Activated B cell treated with CpG ODN at 0.5 μM for 24 hours (primary cell): ENCODE measurements around the gene BMP6. TPM values are rescaled to one million over a fixed set of nuclear protein-coding genes. Genes with fewer than 3 reads are reported as not detected.

Experiments used
- ATAC-seq: fragments of 200-7000 bp; cut with Tn5 transposase; one replicate; pipeline ENCODE4 v1.10.0; 2021; ENCODE audit warnings: low read depth, mild to moderate bottlenecking, moderate library complexity
- CTCF ChIA-PET: fragments of 350-600 bp; sonication (Branson Sonifier 250); formaldehyde crosslinking; loops from one replicate; lab custom pipeline; 2021; ENCODE audit warnings: antibody characterized with exemption; lab: Charles Lee
- POLR2A ChIA-PET: fragments of 350-600 bp; sonication (Branson Sonifier 250); formaldehyde crosslinking; loops from one replicate; lab custom pipeline; 2021; ENCODE audit warnings: antibody characterized with exemption; lab: Charles Lee
- DNase-seq: peaks from one replicate; pipeline ENCODE4 v3.0.0; 2022
- H3K27ac Mint-ChIP-seq: one replicate; pipeline ENCODE4 v1.8.0; 2020; ENCODE audit warnings: mixed read lengths
- H3K27me3 Mint-ChIP-seq: one replicate; pipeline ENCODE4 v1.8.0; 2021; ENCODE audit warnings: mixed read lengths
- H3K36me3 Mint-ChIP-seq: one replicate; pipeline ENCODE4 v1.8.0; 2021; ENCODE audit warnings: low read depth, mixed read lengths
- H3K4me1 Mint-ChIP-seq: one replicate; pipeline ENCODE4 v1.8.0; 2021; ENCODE audit warnings: mixed read lengths
- H3K4me3 Mint-ChIP-seq: one replicate; pipeline ENCODE4 v1.8.0; 2020; ENCODE audit warnings: mild to moderate bottlenecking, mixed read lengths
- H3K9me3 Mint-ChIP-seq: one replicate; pipeline ENCODE4 v1.8.0; 2020; ENCODE audit warnings: mixed read lengths
- CTCF ChIP-seq: fragments of 200-600 bp; IDR thresholded peaks from one replicate; pipeline ENCODE4 v1.8.0; 2022; ENCODE audit warnings: antibody characterized with exemption, mild to moderate bottlenecking
- intact Hi-C: fragments of 100-400 bp; cut with micrococcal nuclease; formaldehyde crosslinking; loops from one replicate; pipeline ENCODE4 v1.15.1; 2024
- total RNA-seq: library from RNA; stranded (reverse); gene quantifications from 2 replicates; pipeline ENCODE4 v1.2.3, GENCODE V29; 2022

BMP6 gene
- total RNA-seq, 1 donor from 2014 or later: 0.75 TPM

- H3K4me1 Mint-ChIP-seq: no peaks in the 10 kb centered on the region
- H3K27me3 Mint-ChIP-seq: peaks cover 14% of the 10 kb centered on the region
- ATAC-seq: no peak
- H3K4me3 Mint-ChIP-seq: no peak overlapping the region
- H3K36me3 Mint-ChIP-seq: no peaks in the 10 kb centered on the region
- intact Hi-C loops: no loop called here
- no peak overlapping the region for H3K27ac Mint-ChIP-seq
- POLR2A ChIA-PET: no interaction called here
- no peak for TF ChIP-seq CTCF
- DNase-seq: no peak
- no peaks in the 10 kb centered on the region for H3K9me3 Mint-ChIP-seq
- CTCF ChIA-PET: no interaction called here
Observed at GRCh38 chr6:7765575-7766325, 39.9 kb downstream of the BMP6 start.

- intact Hi-C loops: no loop called here
- Mint-ChIP-seq H3K4me3 (no peak overlapping the region), H3K4me1 (no peaks in the 10 kb centered on the region), H3K36me3 (no peaks in the 10 kb centered on the region), H3K27me3 (peaks cover 12% of the 10 kb centered on the region), H3K27ac (no peak overlapping the region), H3K9me3 (no peaks in the 10 kb centered on the region)
- DNase-seq (no peak), ATAC-seq (no peak)
- ChIA-PET POLR2A (no interaction called here), CTCF (no interaction called here)
- no peak for TF ChIP-seq CTCF
Observed at GRCh38 chr6:7769702-7770101, 43.8 kb downstream of the BMP6 start.

GRCh38 chr6:7770111-7770510, 44.2 kb downstream of the BMP6 start:
- no peaks in the 10 kb centered on the region for H3K9me3 Mint-ChIP-seq
- H3K4me3 Mint-ChIP-seq: no peak overlapping the region
- H3K4me1 Mint-ChIP-seq: no peaks in the 10 kb centered on the region
- H3K27ac Mint-ChIP-seq: no peak overlapping the region
- no peak for TF ChIP-seq CTCF
- intact Hi-C loops: no loop called here
- CTCF ChIA-PET: no interaction called here
- POLR2A ChIA-PET: no interaction called here
- DNase-seq: no peak
- peaks cover 15% of the 10 kb centered on the region for H3K27me3 Mint-ChIP-seq
- ATAC-seq: no peak
- H3K36me3 Mint-ChIP-seq: no peaks in the 10 kb centered on the region

GRCh38 chr6:7770601-7771000, 44.7 kb downstream of the BMP6 start:
- H3K4me3 Mint-ChIP-seq: no peak overlapping the region
- no peak for DNase-seq

GRCh38 chr6:7773322-7773721, 47.4 kb downstream of the BMP6 start:
- no peaks in the 10 kb centered on the region for H3K36me3 Mint-ChIP-seq
- DNase-seq: no peak
- no peak overlapping the region for H3K4me3 Mint-ChIP-seq
- ATAC-seq: no peak
- H3K9me3 Mint-ChIP-seq: no peaks in the 10 kb centered on the region
- no peaks in the 10 kb centered on the region for H3K4me1 Mint-ChIP-seq
- no peak for TF ChIP-seq CTCF
- peaks cover 19% of the 10 kb centered on the region for H3K27me3 Mint-ChIP-seq
- CTCF ChIA-PET: no interaction called here
- no peak overlapping the region for H3K27ac Mint-ChIP-seq
- POLR2A ChIA-PET: no interaction called here
- intact Hi-C loops: no loop called here

More at GRCh38 chr6:7770601-7771000, 44.7 kb downstream of the BMP6 start:
- Mint-ChIP-seq H3K27ac (no peak overlapping the region), H3K36me3 (no peaks in the 10 kb centered on the region), H3K4me1 (no peaks in the 10 kb centered on the region), H3K27me3 (peaks cover 15% of the 10 kb centered on the region), H3K9me3 (no peaks in the 10 kb centered on the region)
- POLR2A ChIA-PET: no interaction called here
- TF ChIP-seq CTCF: no peak
- ATAC-seq: no peak
- CTCF ChIA-PET: no interaction called here
- intact Hi-C loops: no loop called here
